ENCODE results near the gene NEURL3. TPM values are rescaled to one million over a fixed set of nuclear protein-coding genes. Genes with fewer than 3 reads are reported as not detected.

The NEURL3 gene
- total and polyA plus RNA-seq, 2 donors (not counting 1 experiment from before 2014, with no cell fraction given), result not detected

GRCh38 chr2:96549967-96550786 is 45.0 kb upstream of the NEURL3 start:
- intact Hi-C loops (cut with micrococcal nuclease), result no loop called here
- Histone ChIP-seq H3K4me1 (ENCODE audit: control insufficient read depth in 2 of 2, insufficient read depth in 2 of 2, low read length in 2 of 2) (peaks cover 6 to 15% of the 10 kb centered on the region in 2 donors), H3K79me2 (ENCODE audit: control insufficient read depth, insufficient read depth, low read length) (peaks cover 11% of the 10 kb centered on the region), H3K9me3 (ENCODE audit: control extremely low read depth in 1 of 3, control insufficient read depth in 2 of 3, insufficient read depth in 1 of 3, low read length in 2 of 3) (no peaks in the 10 kb centered on the region), H3K36me3 (replicated peaks in 1 of 2; ENCODE audit: control extremely low read depth in 1 of 2, control insufficient read depth in 1 of 2, extremely low read depth in 1 of 2, insufficient read depth in 2 of 2, low read length in 1 of 2) (peaks cover 0 to 46% of the 10 kb centered on the region in 2 experiments), H3K27ac (ENCODE audit: low read length in 2 of 2) (no peak overlapping the region), H3K4me3 (ENCODE audit: control extremely low read depth in 1 of 5, extremely low read depth in 1 of 5, insufficient read depth in 1 of 5, low read depth in 2 of 5, low read length in 4 of 5) (no peak overlapping the region), H3K9ac (ENCODE audit: low read length) (no peak overlapping the region), H3K27me3 (replicated peaks in 1 of 4; ENCODE audit: control extremely low read depth in 1 of 4, control insufficient read depth in 3 of 4, insufficient read depth in 4 of 4, low read length in 3 of 4) (no peaks in the 10 kb centered on the region), H4K20me1 (ENCODE audit: control insufficient read depth, insufficient read depth, low read length, poor library complexity, severe bottlenecking) (peaks cover 24% of the 10 kb centered on the region), H3K4me2 (replicated peaks; ENCODE audit: low read depth, low read length, poor library complexity, severe bottlenecking) (no peak overlapping the region), H2AFZ (ENCODE audit: insufficient read depth, low read depth, low read length, poor library complexity, severe bottlenecking) (no peak overlapping the region)
- no peak for ATAC-seq (ENCODE audit: low read depth)
- peak; percentile 37 for DNase-seq
- POLR2A ChIA-PET, result no interaction called here
- WGBS (ENCODE audit: insufficient coverage), result 95% methylated on average over 60 of the region's 61 CpGs
- Mint-ChIP-seq H3K9me3 (ENCODE audit: insufficient read depth) (no peaks in the 10 kb centered on the region), H3K27me3 (no peaks in the 10 kb centered on the region), H3K27ac (no peak overlapping the region), H3K4me1 (peaks cover 13% of the 10 kb centered on the region), H3K4me3 (no peak overlapping the region)
- TF ChIP-seq, protein P1, sequence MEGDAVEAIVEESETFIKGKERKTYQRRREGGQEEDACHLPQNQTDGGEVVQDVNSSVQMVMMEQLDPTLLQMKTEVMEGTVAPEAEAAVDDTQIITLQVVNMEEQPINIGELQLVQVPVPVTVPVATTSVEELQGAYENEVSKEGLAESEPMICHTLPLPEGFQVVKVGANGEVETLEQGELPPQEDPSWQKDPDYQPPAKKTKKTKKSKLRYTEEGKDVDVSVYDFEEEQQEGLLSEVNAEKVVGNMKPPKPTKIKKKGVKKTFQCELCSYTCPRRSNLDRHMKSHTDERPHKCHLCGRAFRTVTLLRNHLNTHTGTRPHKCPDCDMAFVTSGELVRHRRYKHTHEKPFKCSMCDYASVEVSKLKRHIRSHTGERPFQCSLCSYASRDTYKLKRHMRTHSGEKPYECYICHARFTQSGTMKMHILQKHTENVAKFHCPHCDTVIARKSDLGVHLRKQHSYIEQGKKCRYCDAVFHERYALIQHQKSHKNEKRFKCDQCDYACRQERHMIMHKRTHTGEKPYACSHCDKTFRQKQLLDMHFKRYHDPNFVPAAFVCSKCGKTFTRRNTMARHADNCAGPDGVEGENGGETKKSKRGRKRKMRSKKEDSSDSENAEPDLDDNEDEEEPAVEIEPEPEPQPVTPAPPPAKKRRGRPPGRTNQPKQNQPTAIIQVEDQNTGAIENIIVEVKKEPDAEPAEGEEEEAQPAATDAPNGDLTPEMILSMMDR (IDR thresholded peaks at IDR 0.05), result no peak
- no peak for TF ChIP-seq EZH2 (IDR thresholded peaks at IDR 0.05; ENCODE audit: borderline replicate concordance, insufficient read depth, low read depth, low read length, poor library complexity, severe bottlenecking)
- CTCF ChIA-PET, result interaction anchor here (1.2 to 7.3 kb wide), 3 partner anchors 11 to 143 kb away, joined by 5 to 94 read pairs (median 7); no protein-coding TSS in a partner anchor

GRCh38 chr2:96549466-96549785 is 44.3 kb upstream of the NEURL3 start:
- Histone ChIP-seq H4K20me1 (ENCODE audit: control insufficient read depth, insufficient read depth, low read length, poor library complexity, severe bottlenecking) (peaks cover 31% of the 10 kb centered on the region), H2AFZ (ENCODE audit: insufficient read depth, low read depth, low read length, poor library complexity, severe bottlenecking) (no peak overlapping the region), H3K79me2 (ENCODE audit: control insufficient read depth, insufficient read depth, low read length) (peaks cover 15% of the 10 kb centered on the region), H3K36me3 (replicated peaks in 1 of 2; ENCODE audit: control extremely low read depth in 1 of 2, control insufficient read depth in 1 of 2, extremely low read depth in 1 of 2, insufficient read depth in 2 of 2, low read length in 1 of 2) (peaks cover 0 to 47% of the 10 kb centered on the region in 2 experiments), H3K4me2 (replicated peaks; ENCODE audit: low read depth, low read length, poor library complexity, severe bottlenecking) (no peak overlapping the region), H3K27me3 (replicated peaks in 1 of 4; ENCODE audit: control extremely low read depth in 1 of 4, control insufficient read depth in 3 of 4, insufficient read depth in 4 of 4, low read length in 3 of 4) (no peaks in the 10 kb centered on the region), H3K9me3 (ENCODE audit: control extremely low read depth in 1 of 3, control insufficient read depth in 2 of 3, insufficient read depth in 1 of 3, low read length in 2 of 3) (no peaks in the 10 kb centered on the region), H3K9ac (ENCODE audit: low read length) (no peak overlapping the region), H3K4me1 (ENCODE audit: control insufficient read depth in 2 of 2, insufficient read depth in 2 of 2, low read length in 2 of 2) (peaks cover 3 to 10% of the 10 kb centered on the region in 2 donors), H3K4me3 (ENCODE audit: control extremely low read depth in 1 of 5, extremely low read depth in 1 of 5, insufficient read depth in 1 of 5, low read depth in 2 of 5, low read length in 4 of 5) (no peak overlapping the region), H3K27ac (ENCODE audit: low read length in 2 of 2) (no peak overlapping the region)
- Mint-ChIP-seq H3K27ac (no peak overlapping the region), H3K4me3 (no peak overlapping the region), H3K27me3 (no peaks in the 10 kb centered on the region), H3K4me1 (peaks cover 13% of the 10 kb centered on the region), H3K9me3 (ENCODE audit: insufficient read depth) (no peaks in the 10 kb centered on the region)
- peak; percentile 21 for DNase-seq
- 95% methylated on average over 4 of the region's 4 CpGs for WGBS (ENCODE audit: insufficient coverage)
- ATAC-seq (ENCODE audit: low read depth), result no peak
- ChIA-PET CTCF (interaction anchor here (1.2 to 7.3 kb wide), 4 partner anchors 10 to 143 kb away, joined by 5 to 94 read pairs (median 6); no protein-coding TSS in a partner anchor), POLR2A (no interaction called here)
- TF ChIP-seq EZH2 (IDR thresholded peaks at IDR 0.05; ENCODE audit: borderline replicate concordance, insufficient read depth, low read depth, low read length, poor library complexity, severe bottlenecking), result no peak
- TF ChIP-seq, protein P1 (IDR thresholded peaks at IDR 0.05), result no peak
- intact Hi-C loops (cut with micrococcal nuclease), result no loop called here

All from B cell (primary cell).